Measurements from ENCODE around the gene KCTD17.

DNA sequence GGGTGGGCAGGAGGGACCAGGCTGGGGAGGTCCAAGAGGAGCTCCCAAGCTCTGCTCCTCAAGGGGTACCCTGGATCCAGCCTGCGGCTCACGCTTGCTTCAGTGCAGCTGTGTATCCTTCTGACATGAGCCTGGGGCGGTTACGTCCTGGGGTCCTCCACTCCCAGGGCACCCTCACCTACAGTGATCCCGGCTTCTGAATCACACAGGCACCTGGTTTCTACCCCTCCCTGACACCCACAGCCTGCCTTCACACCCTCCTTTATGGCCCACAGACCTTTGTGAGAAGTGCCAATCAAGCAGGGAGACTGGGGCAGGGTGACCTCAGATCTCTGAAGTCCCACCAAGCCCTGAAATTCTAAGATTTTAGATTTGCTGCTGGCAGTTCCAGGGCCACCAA lies 30.5 kb upstream of the KCTD17 start:
- TF ChIP-seq, protein P1, sequence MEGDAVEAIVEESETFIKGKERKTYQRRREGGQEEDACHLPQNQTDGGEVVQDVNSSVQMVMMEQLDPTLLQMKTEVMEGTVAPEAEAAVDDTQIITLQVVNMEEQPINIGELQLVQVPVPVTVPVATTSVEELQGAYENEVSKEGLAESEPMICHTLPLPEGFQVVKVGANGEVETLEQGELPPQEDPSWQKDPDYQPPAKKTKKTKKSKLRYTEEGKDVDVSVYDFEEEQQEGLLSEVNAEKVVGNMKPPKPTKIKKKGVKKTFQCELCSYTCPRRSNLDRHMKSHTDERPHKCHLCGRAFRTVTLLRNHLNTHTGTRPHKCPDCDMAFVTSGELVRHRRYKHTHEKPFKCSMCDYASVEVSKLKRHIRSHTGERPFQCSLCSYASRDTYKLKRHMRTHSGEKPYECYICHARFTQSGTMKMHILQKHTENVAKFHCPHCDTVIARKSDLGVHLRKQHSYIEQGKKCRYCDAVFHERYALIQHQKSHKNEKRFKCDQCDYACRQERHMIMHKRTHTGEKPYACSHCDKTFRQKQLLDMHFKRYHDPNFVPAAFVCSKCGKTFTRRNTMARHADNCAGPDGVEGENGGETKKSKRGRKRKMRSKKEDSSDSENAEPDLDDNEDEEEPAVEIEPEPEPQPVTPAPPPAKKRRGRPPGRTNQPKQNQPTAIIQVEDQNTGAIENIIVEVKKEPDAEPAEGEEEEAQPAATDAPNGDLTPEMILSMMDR (conservative IDR thresholded peaks at IDR 0.05), result no peak
- TF ChIP-seq ZFX (IDR thresholded peaks at IDR 0.05), result no peak

All from C4-2B (cell line).